Measurements from ENCODE around the gene CDC7. TPM values are rescaled to one million over a fixed set of nuclear protein-coding genes. Genes with fewer than 3 reads are reported as not detected.

Gene CDC7
- total and polyA plus RNA-seq, 4 donors = 3.6 to 8.3 (median 4.6) TPM

- H3K4me3 ChIP-seq = no peak overlapping the region
- no peak for TF ChIP-seq CTCF (IDR thresholded peaks at IDR 0.05; ENCODE audit: control extremely low read depth, extremely low read depth)
- H3K27me3 ChIP-seq (ENCODE audit: control insufficient read depth in 3 of 3, insufficient read depth in 3 of 3, low read length in 2 of 3) = no peaks in the 10 kb centered on the region
- peaks cover 0 to 10% (median 0%) of the 10 kb centered on the region in 5 donors for H3K4me1 ChIP-seq (ENCODE audit: control insufficient read depth in 5 of 5, insufficient read depth in 5 of 5, low read length in 5 of 5)
- H3K9me3 ChIP-seq (ENCODE audit: control insufficient read depth in 4 of 4, insufficient read depth in 3 of 4, low read length in 3 of 4) = peaks cover 0 to 3% (median 0%) of the 10 kb centered on the region in 4 donors
- DNase-seq = peak in 1 of 3 donors; percentile 47
- ATAC-seq (ENCODE audit: insufficient read depth, low FRiP score) = peak; percentile 61
- H3K36me3 ChIP-seq (ENCODE audit: control insufficient read depth in 4 of 4, insufficient read depth in 4 of 4, low read length in 4 of 4) = no peaks in the 10 kb centered on the region
- H3K9ac ChIP-seq (ENCODE audit: insufficient read depth in 1 of 2, low read length in 2 of 2) = no peak overlapping the region
- H3K27ac ChIP-seq (ENCODE audit: low read depth in 1 of 2, low read length in 1 of 2) = no peak overlapping the region
Observed at GRCh38 chr1:91537281-91537986, 36.8 kb downstream of the CDC7 start.

- no peak for ATAC-seq (ENCODE audit: insufficient read depth, low FRiP score)
- H3K27me3 ChIP-seq (ENCODE audit: control insufficient read depth in 3 of 3, insufficient read depth in 3 of 3, low read length in 2 of 3) = no peaks in the 10 kb centered on the region
- no peaks in the 10 kb centered on the region for H3K36me3 ChIP-seq (ENCODE audit: control insufficient read depth in 4 of 4, insufficient read depth in 4 of 4, low read length in 4 of 4)
- H3K4me1 ChIP-seq (ENCODE audit: control insufficient read depth in 5 of 5, insufficient read depth in 5 of 5, low read length in 5 of 5) = peaks cover 0 to 10% (median 0%) of the 10 kb centered on the region in 5 donors
- H3K27ac ChIP-seq (ENCODE audit: low read depth in 1 of 2, low read length in 1 of 2) = no peak overlapping the region
- DNase-seq = no peak
- H3K9ac ChIP-seq (ENCODE audit: insufficient read depth in 1 of 2, low read length in 2 of 2) = no peak overlapping the region
- no peak overlapping the region for H3K4me3 ChIP-seq
- H3K9me3 ChIP-seq (ENCODE audit: control insufficient read depth in 4 of 4, insufficient read depth in 3 of 4, low read length in 3 of 4) = peaks cover 0 to 3% (median 0%) of the 10 kb centered on the region in 4 donors
- 74 to 82% methylated on average over 2 of the region's 2 CpGs for WGBS, 2 donors
- TF ChIP-seq CTCF (IDR thresholded peaks at IDR 0.05; ENCODE audit: control extremely low read depth, extremely low read depth) = no peak
Observed at GRCh38 chr1:91537987-91538304, 37.3 kb downstream of the CDC7 start.

GRCh38 chr1:91540910-91541309 is 40.3 kb downstream of the CDC7 start:
- Histone ChIP-seq H3K9ac (ENCODE audit: insufficient read depth in 1 of 2, low read length in 2 of 2) (no peak overlapping the region), H3K4me3 (no peak overlapping the region), H3K4me1 (ENCODE audit: control insufficient read depth in 5 of 5, insufficient read depth in 5 of 5, low read length in 5 of 5) (peaks cover 0 to 10% (median 3%) of the 10 kb centered on the region in 5 donors), H3K27ac (ENCODE audit: low read depth in 1 of 2, low read length in 1 of 2) (no peak overlapping the region), H3K36me3 (ENCODE audit: control insufficient read depth in 4 of 4, insufficient read depth in 4 of 4, low read length in 4 of 4) (no peaks in the 10 kb centered on the region), H3K9me3 (ENCODE audit: control insufficient read depth in 4 of 4, insufficient read depth in 3 of 4, low read length in 3 of 4) (peaks cover 0 to 3% (median 0%) of the 10 kb centered on the region in 4 donors), H3K27me3 (ENCODE audit: control insufficient read depth in 3 of 3, insufficient read depth in 3 of 3, low read length in 2 of 3) (no peaks in the 10 kb centered on the region)
- 100% methylated on average over 1 of the region's 1 CpG for WGBS, 2 donors
- DNase-seq (no peak), ATAC-seq (ENCODE audit: insufficient read depth, low FRiP score) (no peak)
- no peak for TF ChIP-seq CTCF (IDR thresholded peaks at IDR 0.05; ENCODE audit: control extremely low read depth, extremely low read depth)

Measured in lung (tissue), 12 donors.